GM12891 (cell line): ENCODE data around the gene CLMP.

Source experiments
- PAX5 ChIP-seq: IDR thresholded peaks from 2 replicates; pipeline ENCODE4 v1.6.1; 2011; ENCODE audit warnings: low read length, moderate library complexity, mild to moderate bottlenecking; ENCODE audit not compliant: insufficient read depth, severe bottlenecking
- POLR2A ChIP-seq: IDR thresholded peaks from 2 replicates; pipeline ENCODE4 v1.6.1; 2011; ENCODE audit warnings: low read depth, low read length, control low read depth
- POLR2AphosphoS5 ChIP-seq: IDR thresholded peaks from 2 replicates; pipeline ENCODE4 v1.6.1; 2011; ENCODE audit warnings: low read depth, low read length, control low read depth
- POU2F2 ChIP-seq: IDR thresholded peaks from 2 replicates; pipeline ENCODE4 v1.6.1; 2011; ENCODE audit warnings: low read depth, mild to moderate bottlenecking, control low read depth, low read length, moderate library complexity
- SPI1 ChIP-seq: IDR thresholded peaks from 2 replicates; pipeline ENCODE4 v1.6.1; 2011; ENCODE audit warnings: low read depth, low read length, control low read depth
- TAF1 ChIP-seq: IDR thresholded peaks from 2 replicates; pipeline ENCODE4 v1.6.1; 2011; ENCODE audit warnings: low read depth, low read length, control low read depth

GRCh38 chr11:123062892-123063825 lies 131.9 kb downstream of the CLMP start:
- TF ChIP-seq POLR2AphosphoS5 (0 out of 2 replicates have a peak, but pooled peaks have one; percentile 1), POLR2A (no peak; the same call in none of the 2 replicates), TAF1 (peak; percentile 44; the same call in 1 of the 2 replicates), SPI1 (no peak), PAX5 (no peak), POU2F2 (no peak)
